ENCODE results near the gene WHRN. TPM values are rescaled to one million over a fixed set of nuclear protein-coding genes. Genes with fewer than 3 reads are reported as not detected.

The WHRN gene
- total RNA-seq, 1 experiment from 2014 or later, result 1.4 TPM

DNA sequence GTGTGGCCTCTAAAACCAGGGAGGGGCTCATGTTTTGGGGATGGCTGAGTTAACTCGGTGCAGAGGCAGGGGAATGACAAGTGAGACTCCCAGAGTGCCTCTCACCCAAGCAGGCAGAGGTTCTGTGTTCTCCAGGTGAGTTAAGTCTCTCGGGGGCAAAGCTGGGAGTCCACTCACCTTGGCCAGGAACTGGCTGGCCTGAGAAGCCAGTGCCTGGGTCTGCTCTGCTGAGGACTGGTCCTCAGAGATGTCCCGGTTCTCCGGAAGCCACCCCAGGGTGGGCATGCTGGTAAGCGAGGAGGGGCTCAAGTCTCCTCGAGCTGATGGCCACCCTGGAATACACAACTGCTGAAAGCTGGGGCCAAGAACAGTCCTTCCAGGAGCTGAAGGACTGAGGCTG is 137.9 kb downstream of the WHRN start:
- DNase-seq, result no peak
- H3K4me3 ChIP-seq (ENCODE audit: low read depth, low read length), result no peak overlapping the region
- no peak overlapping the region for H3K4me3 Mint-ChIP-seq (ENCODE audit: unreplicated experiment)
- no peaks in the 10 kb centered on the region for H3K9me3 ChIP-seq
- H3K36me3 Mint-ChIP-seq (ENCODE audit: insufficient read depth, unreplicated experiment), result peaks cover 11% of the 10 kb centered on the region
- intact Hi-C loops (cut with micrococcal nuclease; ENCODE audit: unreplicated experiment), result no loop called here
- H3K36me3 ChIP-seq (ENCODE audit: control insufficient read depth, insufficient read depth, low read length), result peaks cover 2% of the 10 kb centered on the region; the same call in 1 of the 2 replicates
- POLR2A ChIA-PET, result no interaction called here
- TF ChIP-seq, protein P1, sequence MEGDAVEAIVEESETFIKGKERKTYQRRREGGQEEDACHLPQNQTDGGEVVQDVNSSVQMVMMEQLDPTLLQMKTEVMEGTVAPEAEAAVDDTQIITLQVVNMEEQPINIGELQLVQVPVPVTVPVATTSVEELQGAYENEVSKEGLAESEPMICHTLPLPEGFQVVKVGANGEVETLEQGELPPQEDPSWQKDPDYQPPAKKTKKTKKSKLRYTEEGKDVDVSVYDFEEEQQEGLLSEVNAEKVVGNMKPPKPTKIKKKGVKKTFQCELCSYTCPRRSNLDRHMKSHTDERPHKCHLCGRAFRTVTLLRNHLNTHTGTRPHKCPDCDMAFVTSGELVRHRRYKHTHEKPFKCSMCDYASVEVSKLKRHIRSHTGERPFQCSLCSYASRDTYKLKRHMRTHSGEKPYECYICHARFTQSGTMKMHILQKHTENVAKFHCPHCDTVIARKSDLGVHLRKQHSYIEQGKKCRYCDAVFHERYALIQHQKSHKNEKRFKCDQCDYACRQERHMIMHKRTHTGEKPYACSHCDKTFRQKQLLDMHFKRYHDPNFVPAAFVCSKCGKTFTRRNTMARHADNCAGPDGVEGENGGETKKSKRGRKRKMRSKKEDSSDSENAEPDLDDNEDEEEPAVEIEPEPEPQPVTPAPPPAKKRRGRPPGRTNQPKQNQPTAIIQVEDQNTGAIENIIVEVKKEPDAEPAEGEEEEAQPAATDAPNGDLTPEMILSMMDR (IDR thresholded peaks at IDR 0.05; ENCODE audit: insufficient read depth in 1 of 2, low read depth in 1 of 2, low read length in 1 of 2, severe bottlenecking in 1 of 2, unreplicated experiment in 1 of 2), result no peak
- CTCF ChIA-PET, result no interaction called here
- no peaks in the 10 kb centered on the region for H3K27me3 ChIP-seq (replicated peaks; ENCODE audit: control insufficient read depth, insufficient read depth, low read length)
- peaks cover 13% of the 10 kb centered on the region for H3K4me1 ChIP-seq
- H3K9me3 Mint-ChIP-seq (ENCODE audit: unreplicated experiment), result no peaks in the 10 kb centered on the region
- H3K27me3 Mint-ChIP-seq (ENCODE audit: insufficient read depth, unreplicated experiment), result no peaks in the 10 kb centered on the region
- H3K4me1 Mint-ChIP-seq (ENCODE audit: low read depth, unreplicated experiment), result peaks cover 13% of the 10 kb centered on the region
- H3K27ac Mint-ChIP-seq (ENCODE audit: unreplicated experiment), result no peak overlapping the region
- no TSS peak for BruUV-seq (replicated peaks)

DNA sequence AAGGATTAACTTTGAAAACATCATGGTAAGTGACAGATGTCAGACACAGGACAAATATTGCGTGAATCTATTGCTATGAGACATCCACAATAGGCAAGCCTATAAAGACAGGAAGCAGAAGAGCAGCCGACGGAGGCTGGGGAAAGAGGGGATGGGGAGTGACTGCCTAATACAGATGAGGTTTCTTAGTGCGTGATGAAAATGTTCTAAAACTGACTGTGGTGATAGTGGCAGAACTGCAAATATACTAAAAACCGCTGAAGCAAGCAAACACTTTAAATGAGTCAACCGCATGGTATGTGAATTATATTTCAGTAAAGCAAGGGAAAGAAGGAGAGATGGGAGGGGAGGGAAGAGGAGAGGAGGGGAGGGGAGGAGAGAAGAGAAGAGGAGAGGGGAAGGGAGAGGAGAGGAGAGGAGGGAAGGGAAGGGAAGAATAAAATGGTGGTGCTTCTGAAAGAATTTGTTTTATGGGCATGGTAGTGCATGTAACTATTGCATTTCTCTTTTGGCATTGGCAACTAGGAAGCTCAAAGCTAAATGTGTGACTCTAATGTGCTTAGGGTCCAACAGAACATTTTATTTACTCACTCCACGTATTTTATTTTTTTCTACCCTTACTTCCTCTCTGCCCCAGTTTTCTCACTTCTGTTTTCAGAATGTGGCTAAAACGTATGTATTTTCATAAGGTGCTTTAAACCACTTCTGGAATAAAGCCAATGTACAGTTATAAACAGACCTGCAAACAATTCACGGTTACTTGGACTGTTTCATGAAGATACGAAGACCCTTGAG is 138.7 kb downstream of the WHRN start:
- Histone ChIP-seq H3K27me3 (replicated peaks; ENCODE audit: control insufficient read depth, insufficient read depth, low read length) (no peaks in the 10 kb centered on the region), H3K36me3 (ENCODE audit: control insufficient read depth, insufficient read depth, low read length) (peaks cover 2% of the 10 kb centered on the region; the same call in 1 of the 2 replicates), H3K4me1 (peaks cover 13% of the 10 kb centered on the region), H3K9me3 (no peaks in the 10 kb centered on the region), H3K4me3 (ENCODE audit: low read depth, low read length) (no peak overlapping the region)
- H3K4me3 Mint-ChIP-seq (ENCODE audit: unreplicated experiment), result no peak overlapping the region
- BruUV-seq (replicated peaks), result no TSS peak
- H3K9me3 Mint-ChIP-seq (ENCODE audit: unreplicated experiment), result no peaks in the 10 kb centered on the region
- DNase-seq, result no peak
- ChIA-PET POLR2A (no interaction called here), CTCF (no interaction called here)
- TF ChIP-seq, protein P1 (IDR thresholded peaks at IDR 0.05; ENCODE audit: insufficient read depth in 1 of 2, low read depth in 1 of 2, low read length in 1 of 2, severe bottlenecking in 1 of 2, unreplicated experiment in 1 of 2), result no peak
- H3K36me3 Mint-ChIP-seq (ENCODE audit: insufficient read depth, unreplicated experiment), result peaks cover 11% of the 10 kb centered on the region
- H3K4me1 Mint-ChIP-seq (ENCODE audit: low read depth, unreplicated experiment), result peaks cover 13% of the 10 kb centered on the region
- H3K27me3 Mint-ChIP-seq (ENCODE audit: insufficient read depth, unreplicated experiment), result no peaks in the 10 kb centered on the region
- H3K27ac Mint-ChIP-seq (ENCODE audit: unreplicated experiment), result peak overlapping the region; percentile 13
- intact Hi-C loops (cut with micrococcal nuclease; ENCODE audit: unreplicated experiment), result no loop called here

DNA sequence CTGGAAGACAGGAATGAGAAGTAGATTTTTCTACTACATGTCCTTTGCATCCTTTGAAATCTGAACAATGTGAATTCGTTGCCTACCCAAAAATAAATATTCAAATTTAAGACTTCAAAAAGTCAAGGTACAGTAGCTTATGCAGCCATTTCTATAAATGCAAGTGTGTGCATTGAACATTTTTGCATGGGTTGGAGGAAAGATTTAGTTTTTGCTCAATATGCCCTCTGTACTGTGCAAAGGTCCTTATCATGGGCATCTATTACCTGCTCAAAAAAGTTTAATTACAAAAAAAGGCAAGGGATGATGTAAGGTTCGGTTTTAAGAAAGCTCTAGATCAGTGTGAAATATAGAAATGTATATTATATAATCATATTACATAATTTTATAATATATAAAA is 140.1 kb downstream of the WHRN start:
- CTCF ChIA-PET, result no interaction called here
- H3K36me3 ChIP-seq (ENCODE audit: control insufficient read depth, insufficient read depth, low read length), result peaks cover 2% of the 10 kb centered on the region; the same call in 1 of the 2 replicates
- Mint-ChIP-seq H3K36me3 (ENCODE audit: insufficient read depth, unreplicated experiment) (peaks cover 23% of the 10 kb centered on the region), H3K27ac (ENCODE audit: unreplicated experiment) (no peak overlapping the region), H3K9me3 (ENCODE audit: unreplicated experiment) (no peaks in the 10 kb centered on the region), H3K4me1 (ENCODE audit: low read depth, unreplicated experiment) (peaks cover 13% of the 10 kb centered on the region), H3K4me3 (ENCODE audit: unreplicated experiment) (no peak overlapping the region), H3K27me3 (ENCODE audit: insufficient read depth, unreplicated experiment) (no peaks in the 10 kb centered on the region)
- BruUV-seq (replicated peaks), result no TSS peak
- H3K4me3 ChIP-seq (ENCODE audit: low read depth, low read length), result no peak overlapping the region
- peaks cover 13% of the 10 kb centered on the region for H3K4me1 ChIP-seq
- TF ChIP-seq, protein P1 (IDR thresholded peaks at IDR 0.05; ENCODE audit: insufficient read depth in 1 of 2, low read depth in 1 of 2, low read length in 1 of 2, severe bottlenecking in 1 of 2, unreplicated experiment in 1 of 2), result no peak
- no peaks in the 10 kb centered on the region for H3K9me3 ChIP-seq
- DNase-seq, result no peak
- no peaks in the 10 kb centered on the region for H3K27me3 ChIP-seq (replicated peaks; ENCODE audit: control insufficient read depth, insufficient read depth, low read length)
- POLR2A ChIA-PET, result no interaction called here
- intact Hi-C loops (cut with micrococcal nuclease; ENCODE audit: unreplicated experiment), result no loop called here
